Measurements from ENCODE around the gene UBASH3B.

UBASH3B gene

DNA sequence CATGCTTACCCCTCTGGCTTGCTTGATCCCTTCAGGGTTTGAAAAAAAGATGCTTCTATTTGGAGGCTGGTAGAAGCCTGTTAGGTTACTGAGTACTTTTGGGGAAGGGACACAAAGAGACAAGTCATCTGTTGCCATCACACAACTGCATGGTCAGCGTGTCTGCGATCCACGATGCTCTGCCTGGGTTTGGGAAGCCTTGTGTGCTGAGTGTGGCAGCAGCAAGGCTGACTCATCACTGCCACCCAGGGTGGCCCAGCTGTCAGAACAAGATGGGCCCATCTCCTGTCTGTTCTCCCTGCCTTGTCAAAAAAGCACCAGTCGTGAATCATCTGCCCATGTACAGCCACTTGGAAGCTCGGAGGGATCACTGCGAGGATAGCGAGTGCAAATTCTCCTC, 26.2 kb downstream of the UBASH3B start:
- Histone ChIP-seq H3K36me3 (ENCODE audit: insufficient read depth, low read length) (no peaks in the 10 kb centered on the region), H3K27ac (ENCODE audit: low read depth, low read length) (no peak overlapping the region), H3K9me3 (ENCODE audit: low read length) (no peaks in the 10 kb centered on the region), H3K27me3 (ENCODE audit: control insufficient read depth in 1 of 2, insufficient read depth in 2 of 2, low read length in 2 of 2) (no peaks in the 10 kb centered on the region), H3K9ac (ENCODE audit: low read length) (no peak overlapping the region), H3K4me1 (ENCODE audit: insufficient read depth, low read length) (peaks cover 11% of the 10 kb centered on the region), H3K4me3 (ENCODE audit: low read depth in 1 of 2, low read length in 2 of 2) (no peak overlapping the region)

DNA sequence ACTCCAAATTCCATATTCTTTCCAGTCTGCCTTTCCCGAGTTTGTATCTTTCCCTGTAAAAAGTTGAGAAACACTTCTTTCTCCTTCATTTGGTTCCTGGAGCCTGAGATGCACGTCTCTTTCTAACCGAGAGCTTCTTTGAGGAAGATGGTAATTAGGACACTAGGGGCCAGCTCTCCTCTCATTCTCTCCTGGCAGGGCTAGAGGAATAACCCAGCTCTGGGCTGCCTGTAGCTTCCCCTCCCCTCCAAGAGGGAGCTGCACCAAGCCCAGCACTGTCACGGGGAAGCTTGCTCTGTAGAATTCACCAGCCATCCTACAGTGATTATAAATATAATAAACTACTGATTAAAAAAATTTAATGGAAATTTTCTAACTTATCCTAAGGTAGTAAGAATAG, 26.9 kb downstream of the UBASH3B start:
- Histone ChIP-seq H3K27me3 (ENCODE audit: control insufficient read depth in 1 of 2, insufficient read depth in 2 of 2, low read length in 2 of 2) (no peaks in the 10 kb centered on the region), H3K27ac (ENCODE audit: low read depth, low read length) (no peak overlapping the region), H3K9me3 (ENCODE audit: low read length) (no peaks in the 10 kb centered on the region), H3K4me3 (ENCODE audit: low read depth in 1 of 2, low read length in 2 of 2) (no peak overlapping the region), H3K4me1 (ENCODE audit: insufficient read depth, low read length) (peaks cover 11% of the 10 kb centered on the region), H3K36me3 (ENCODE audit: insufficient read depth, low read length) (no peaks in the 10 kb centered on the region), H3K9ac (ENCODE audit: low read length) (no peak overlapping the region)

DNA sequence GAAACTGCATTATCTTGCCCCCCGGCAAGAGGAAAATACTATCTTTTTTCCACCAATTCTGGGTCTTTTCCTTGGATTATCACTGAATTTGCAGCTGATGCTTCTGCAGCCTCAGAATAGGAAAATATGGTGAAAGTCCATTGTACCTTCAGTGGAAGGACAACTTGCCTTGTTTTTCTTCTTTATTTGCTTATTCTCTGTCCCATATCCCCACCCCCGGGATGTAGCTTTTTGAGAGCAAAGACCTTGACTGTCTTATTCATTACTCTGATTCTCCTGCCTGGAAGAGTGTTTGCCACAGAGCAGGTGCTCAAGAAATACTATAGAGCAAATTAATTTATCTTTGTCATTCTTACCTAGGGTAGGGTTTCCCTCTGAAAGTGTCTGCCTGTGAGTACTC, 29.5 kb downstream of the UBASH3B start:
- Histone ChIP-seq H3K4me1 (ENCODE audit: insufficient read depth, low read length) (peaks cover 11% of the 10 kb centered on the region), H3K27me3 (ENCODE audit: control insufficient read depth in 1 of 2, insufficient read depth in 2 of 2, low read length in 2 of 2) (no peaks in the 10 kb centered on the region), H3K27ac (ENCODE audit: low read depth, low read length) (no peak overlapping the region), H3K9me3 (ENCODE audit: low read length) (no peaks in the 10 kb centered on the region), H3K4me3 (ENCODE audit: low read depth in 1 of 2, low read length in 2 of 2) (no peak overlapping the region), H3K36me3 (ENCODE audit: insufficient read depth, low read length) (no peaks in the 10 kb centered on the region), H3K9ac (ENCODE audit: low read length) (no peak overlapping the region)

DNA sequence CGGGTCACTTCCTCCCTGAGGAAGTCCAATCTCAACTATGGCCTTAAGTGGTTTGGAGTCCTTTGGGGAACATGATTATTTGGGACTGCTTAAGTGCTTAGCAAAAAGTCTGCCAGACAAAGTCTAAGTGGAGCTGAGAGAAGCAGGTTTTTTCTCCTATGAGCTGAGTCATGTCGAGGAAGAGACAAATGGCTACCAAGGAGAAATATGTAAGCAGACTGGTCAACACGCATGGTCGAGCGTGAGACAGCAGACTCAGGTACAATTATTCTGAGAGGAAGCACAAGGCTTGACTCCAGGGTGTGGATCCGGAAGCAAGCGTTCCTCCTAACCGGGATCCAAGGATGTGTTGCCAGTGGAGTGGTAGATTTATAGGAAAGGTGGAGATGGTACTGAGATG, 30.6 kb downstream of the UBASH3B start:
- peaks cover 19% of the 10 kb centered on the region for H3K4me1 ChIP-seq (ENCODE audit: insufficient read depth, low read length)
- no peak overlapping the region for H3K4me3 ChIP-seq (ENCODE audit: low read depth in 1 of 2, low read length in 2 of 2)
- H3K36me3 ChIP-seq (ENCODE audit: insufficient read depth, low read length): no peaks in the 10 kb centered on the region
- no peak overlapping the region for H3K9ac ChIP-seq (ENCODE audit: low read length)
- no peak overlapping the region for H3K27ac ChIP-seq (ENCODE audit: low read depth, low read length)
- no peaks in the 10 kb centered on the region for H3K27me3 ChIP-seq (ENCODE audit: control insufficient read depth in 1 of 2, insufficient read depth in 2 of 2, low read length in 2 of 2)
- H3K9me3 ChIP-seq (ENCODE audit: low read length): no peaks in the 10 kb centered on the region

DNA sequence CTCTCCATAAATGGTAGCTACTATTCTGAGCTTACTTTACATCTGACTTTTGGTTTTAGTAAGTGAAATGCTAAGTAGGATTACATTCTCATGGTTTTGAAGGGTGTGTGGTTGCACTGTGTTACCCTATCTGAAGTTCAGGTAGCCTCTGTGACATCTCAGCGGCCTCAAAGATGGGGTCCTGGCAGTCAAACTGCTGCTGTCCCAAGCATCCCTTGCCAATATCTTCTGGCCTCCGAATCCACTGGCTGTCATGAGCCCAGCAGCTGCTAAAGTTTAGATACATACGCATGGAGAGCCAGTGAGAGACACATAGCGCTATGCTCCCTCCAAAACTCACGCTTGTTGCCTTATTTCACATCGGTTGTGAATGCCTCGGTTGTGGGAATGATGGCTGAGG, 34.9 kb downstream of the UBASH3B start:
- Histone ChIP-seq H3K36me3 (ENCODE audit: insufficient read depth, low read length) (no peaks in the 10 kb centered on the region), H3K9me3 (ENCODE audit: low read length) (no peaks in the 10 kb centered on the region), H3K9ac (ENCODE audit: low read length) (no peak overlapping the region), H3K4me1 (ENCODE audit: insufficient read depth, low read length) (peaks cover 36% of the 10 kb centered on the region), H3K27me3 (ENCODE audit: control insufficient read depth in 1 of 2, insufficient read depth in 2 of 2, low read length in 2 of 2) (no peaks in the 10 kb centered on the region), H3K4me3 (ENCODE audit: low read depth in 1 of 2, low read length in 2 of 2) (peak overlapping the region in 1 of 2 donors; percentile 33), H3K27ac (ENCODE audit: low read depth, low read length) (peak overlapping the region; percentile 27)

DNA sequence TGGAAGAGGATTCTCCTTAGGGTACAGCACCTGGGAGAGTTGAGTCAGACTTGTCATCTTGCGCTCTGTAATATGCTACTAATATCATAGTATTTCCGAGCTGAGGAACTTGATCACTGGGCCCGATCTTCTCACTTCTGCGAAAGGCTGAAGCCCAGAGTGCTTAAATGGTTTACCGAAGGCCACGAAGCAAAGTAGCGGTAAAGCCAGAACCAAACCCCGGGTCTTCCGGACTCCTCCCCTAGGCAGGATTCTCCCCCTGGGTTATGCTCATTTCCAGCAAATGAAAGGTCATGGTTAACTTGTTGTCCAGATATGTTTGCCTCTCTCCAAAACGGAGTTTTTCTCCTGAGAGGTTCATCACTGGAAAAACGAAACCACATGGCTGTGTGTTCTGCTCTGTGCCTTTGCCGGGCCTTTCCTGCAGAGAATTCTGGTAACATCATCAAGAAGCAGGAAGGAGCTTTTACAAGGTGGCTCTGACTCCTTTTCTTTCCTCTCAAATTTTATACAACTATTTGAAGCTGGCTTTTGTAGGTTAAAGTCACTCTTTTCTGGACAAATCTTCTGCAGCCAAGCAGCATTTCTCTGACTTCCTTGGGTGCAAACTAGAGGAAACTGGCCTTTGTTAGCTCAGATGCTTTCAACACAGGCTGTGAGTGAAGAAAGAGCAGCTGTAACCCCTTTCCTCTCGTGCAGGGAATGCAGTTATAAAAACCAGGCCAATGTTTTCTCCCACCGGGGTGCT, 35.5 kb downstream of the UBASH3B start:
- H3K36me3 ChIP-seq (ENCODE audit: insufficient read depth, low read length): no peaks in the 10 kb centered on the region
- peak overlapping the region in 1 of 2 donors; percentile 33 for H3K4me3 ChIP-seq (ENCODE audit: low read depth in 1 of 2, low read length in 2 of 2)
- peak overlapping the region; percentile 27 for H3K27ac ChIP-seq (ENCODE audit: low read depth, low read length)
- H3K9me3 ChIP-seq (ENCODE audit: low read length): no peaks in the 10 kb centered on the region
- no peak overlapping the region for H3K9ac ChIP-seq (ENCODE audit: low read length)
- no peaks in the 10 kb centered on the region for H3K27me3 ChIP-seq (ENCODE audit: control insufficient read depth in 1 of 2, insufficient read depth in 2 of 2, low read length in 2 of 2)
- peaks cover 32% of the 10 kb centered on the region for H3K4me1 ChIP-seq (ENCODE audit: insufficient read depth, low read length)

DNA sequence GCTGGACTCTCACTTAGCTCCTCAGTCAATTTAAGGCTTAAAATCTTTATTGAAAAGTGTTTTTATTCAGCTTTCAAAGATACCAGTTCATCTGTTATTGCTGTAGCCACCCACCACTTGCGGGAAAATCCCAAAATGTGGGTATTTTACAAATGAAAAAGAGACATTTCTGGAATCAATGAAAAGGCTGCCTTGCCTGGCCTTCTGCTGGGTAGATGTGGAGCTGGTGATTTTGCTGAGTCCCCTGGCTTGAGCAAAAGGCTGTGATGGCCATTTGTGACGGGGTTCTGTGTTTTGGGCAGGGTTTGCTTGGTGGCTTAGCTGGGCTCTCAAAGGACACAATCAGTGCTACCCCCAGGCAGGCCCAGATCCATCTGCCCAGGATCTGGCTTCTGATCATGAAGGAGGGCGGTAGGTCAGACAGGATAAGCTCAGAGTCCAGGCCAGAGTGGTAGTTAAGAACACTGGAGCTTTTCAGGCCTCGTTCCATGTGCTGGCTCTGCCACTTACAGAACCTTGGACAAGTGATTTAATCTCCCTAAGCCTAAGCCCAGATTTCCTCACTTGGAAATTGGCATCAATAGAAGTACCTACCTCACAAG, 36.1 kb downstream of the UBASH3B start:
- no peak overlapping the region for H3K4me3 ChIP-seq (ENCODE audit: low read depth in 1 of 2, low read length in 2 of 2)

DNA sequence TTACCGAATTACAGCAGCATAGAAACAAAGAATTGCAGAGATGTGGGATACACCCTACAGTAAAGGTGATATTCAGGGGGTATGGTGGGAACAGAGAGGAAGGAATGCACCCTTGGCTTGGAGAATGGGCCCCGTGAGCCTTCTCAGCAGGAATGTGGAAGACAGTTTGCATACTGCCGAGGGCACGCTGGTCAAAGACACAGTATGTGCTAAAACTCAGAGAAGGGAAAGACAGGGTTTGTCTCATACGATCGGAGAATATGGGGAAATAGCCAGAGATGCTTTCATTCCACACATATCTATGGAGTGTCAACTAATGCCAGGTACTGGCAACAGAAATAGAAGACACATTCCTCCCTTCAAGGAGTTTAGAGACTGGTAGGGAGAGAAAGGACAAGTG, 36.9 kb downstream of the UBASH3B start:
- Histone ChIP-seq H3K9me3 (ENCODE audit: low read length) (no peaks in the 10 kb centered on the region), H3K36me3 (ENCODE audit: insufficient read depth, low read length) (no peaks in the 10 kb centered on the region), H3K4me1 (ENCODE audit: insufficient read depth, low read length) (peaks cover 25% of the 10 kb centered on the region), H3K27ac (ENCODE audit: low read depth, low read length) (no peak overlapping the region), H3K4me3 (ENCODE audit: low read depth in 1 of 2, low read length in 2 of 2) (no peak overlapping the region), H3K27me3 (ENCODE audit: control insufficient read depth in 1 of 2, insufficient read depth in 2 of 2, low read length in 2 of 2) (no peaks in the 10 kb centered on the region), H3K9ac (ENCODE audit: low read length) (no peak overlapping the region)

More for the DNA sequence above, 36.1 kb downstream of the UBASH3B start:
- no peak overlapping the region for H3K9ac ChIP-seq (ENCODE audit: low read length)
- peaks cover 25% of the 10 kb centered on the region for H3K4me1 ChIP-seq (ENCODE audit: insufficient read depth, low read length)
- peak overlapping the region; percentile 27 for H3K27ac ChIP-seq (ENCODE audit: low read depth, low read length)
- no peaks in the 10 kb centered on the region for H3K9me3 ChIP-seq (ENCODE audit: low read length)
- H3K36me3 ChIP-seq (ENCODE audit: insufficient read depth, low read length): no peaks in the 10 kb centered on the region
- H3K27me3 ChIP-seq (ENCODE audit: control insufficient read depth in 1 of 2, insufficient read depth in 2 of 2, low read length in 2 of 2): no peaks in the 10 kb centered on the region

DNA sequence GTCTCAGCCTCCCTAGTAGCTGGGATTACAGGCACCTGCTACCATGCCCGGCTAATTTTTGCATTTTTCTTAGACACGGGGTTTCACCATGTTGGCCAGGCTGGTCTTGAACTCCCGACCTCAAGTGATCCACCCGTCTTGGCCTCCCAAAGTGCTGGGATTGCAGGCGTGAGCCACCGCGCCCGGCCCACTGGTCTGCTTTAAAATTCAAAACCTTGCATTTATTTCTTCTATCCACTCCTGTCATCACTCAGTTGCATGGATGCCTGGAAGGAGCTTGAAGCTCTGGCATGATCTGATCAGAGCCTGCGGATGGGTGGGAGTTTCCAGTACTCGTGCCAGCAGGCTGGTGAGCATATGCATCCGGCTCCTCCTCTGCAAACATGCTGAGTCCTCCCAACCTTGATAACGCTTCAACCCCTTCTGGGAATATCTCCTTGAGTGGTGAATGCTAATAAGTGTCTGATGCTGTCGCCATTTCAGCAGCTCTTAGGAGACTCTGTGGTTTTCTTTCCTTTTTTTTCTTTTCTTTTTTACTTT, 39.6 kb downstream of the UBASH3B start:
- Histone ChIP-seq H3K36me3 (ENCODE audit: insufficient read depth, low read length) (no peaks in the 10 kb centered on the region), H3K4me1 (ENCODE audit: insufficient read depth, low read length) (peaks cover 25% of the 10 kb centered on the region)

DNA sequence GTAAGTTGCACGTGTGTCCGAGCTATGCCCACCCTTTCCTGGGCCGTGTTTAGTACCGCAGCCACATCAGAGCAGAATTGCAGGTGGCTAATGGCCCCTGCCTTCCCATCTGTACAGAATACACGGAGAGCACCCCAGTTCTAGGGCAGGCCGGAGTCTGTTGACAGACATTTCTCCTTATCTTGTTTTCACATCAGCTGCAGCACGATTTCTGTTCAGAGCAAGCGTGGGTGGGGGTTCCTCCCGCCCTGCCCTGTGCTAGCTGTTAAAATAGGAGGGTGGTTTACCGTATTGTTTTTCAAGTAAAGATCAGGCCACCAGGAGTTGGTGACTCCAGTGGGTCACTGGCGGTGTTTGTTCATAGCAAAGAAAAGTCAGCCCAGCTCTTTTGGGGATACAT, 41.1 kb downstream of the UBASH3B start:
- H3K4me1 ChIP-seq (ENCODE audit: insufficient read depth, low read length): peaks cover 11% of the 10 kb centered on the region
- no peak overlapping the region for H3K4me3 ChIP-seq (ENCODE audit: low read depth in 1 of 2, low read length in 2 of 2)
- no peak overlapping the region for H3K27ac ChIP-seq (ENCODE audit: low read depth, low read length)
- H3K36me3 ChIP-seq (ENCODE audit: insufficient read depth, low read length): no peaks in the 10 kb centered on the region
- H3K9me3 ChIP-seq (ENCODE audit: low read length): no peaks in the 10 kb centered on the region
- H3K9ac ChIP-seq (ENCODE audit: low read length): no peak overlapping the region
- H3K27me3 ChIP-seq (ENCODE audit: control insufficient read depth in 1 of 2, insufficient read depth in 2 of 2, low read length in 2 of 2): no peaks in the 10 kb centered on the region

More for the DNA sequence above, 39.6 kb downstream of the UBASH3B start:
- Histone ChIP-seq H3K27me3 (ENCODE audit: control insufficient read depth in 1 of 2, insufficient read depth in 2 of 2, low read length in 2 of 2) (no peaks in the 10 kb centered on the region), H3K9ac (ENCODE audit: low read length) (no peak overlapping the region), H3K4me3 (ENCODE audit: low read depth in 1 of 2, low read length in 2 of 2) (no peak overlapping the region), H3K9me3 (ENCODE audit: low read length) (no peaks in the 10 kb centered on the region), H3K27ac (ENCODE audit: low read depth, low read length) (no peak overlapping the region)

DNA sequence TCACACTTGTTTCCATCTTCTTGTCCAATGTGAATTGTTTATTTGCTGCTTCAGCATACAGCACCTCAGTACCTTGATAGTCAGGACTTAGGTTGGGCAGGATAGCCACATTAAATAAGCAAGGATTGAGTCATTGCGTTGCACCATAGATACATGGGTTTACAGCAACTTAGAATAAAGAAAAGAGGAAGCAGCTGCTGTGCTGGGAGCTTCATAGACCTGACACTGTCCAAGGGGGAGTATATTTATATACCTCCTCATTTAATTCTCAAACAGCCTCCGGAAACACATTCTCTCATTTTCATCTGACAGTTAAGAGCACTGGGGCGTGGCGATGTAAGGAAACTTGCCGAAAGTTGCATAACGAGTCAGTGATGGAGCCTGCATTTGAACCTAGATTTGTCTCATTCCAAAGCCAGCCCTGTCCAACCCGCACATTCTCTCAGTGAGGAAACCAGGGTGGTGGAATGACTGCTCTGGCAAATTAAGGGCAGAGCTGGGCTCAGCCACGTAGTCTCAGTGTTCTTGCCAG, 42.2 kb downstream of the UBASH3B start:
- Histone ChIP-seq H3K27ac (ENCODE audit: low read depth, low read length) (no peak overlapping the region), H3K9ac (ENCODE audit: low read length) (no peak overlapping the region), H3K4me3 (ENCODE audit: low read depth in 1 of 2, low read length in 2 of 2) (no peak overlapping the region)

More for the DNA sequence above, 42.2 kb downstream of the UBASH3B start:
- H3K4me1 ChIP-seq (ENCODE audit: insufficient read depth, low read length): peaks cover under 1% of the 10 kb centered on the region
- no peaks in the 10 kb centered on the region for H3K36me3 ChIP-seq (ENCODE audit: insufficient read depth, low read length)
- no peaks in the 10 kb centered on the region for H3K9me3 ChIP-seq (ENCODE audit: low read length)
- no peaks in the 10 kb centered on the region for H3K27me3 ChIP-seq (ENCODE audit: control insufficient read depth in 1 of 2, insufficient read depth in 2 of 2, low read length in 2 of 2)
